SJCRH30 (cell line): ENCODE measurements around the gene ERICH6. TPM values are rescaled to one million over a fixed set of nuclear protein-coding genes. Genes with fewer than 3 reads are reported as not detected.

ENCODE experiments used
- DNase-seq, 2 experiments: peaks; one replicate each; pipeline ENCODE4 v3.0.0-alpha.2; 2015 to 2020
- H3K27ac ChIP-seq: fragments of 250-450 bp; sonication (Bioruptor Pico); 2 replicates; pipeline ENCODE4 v1.5.1; 2020; ENCODE audit warnings: mild to moderate bottlenecking, moderate library complexity
- H3K27me3 ChIP-seq: fragments of 250-450 bp; sonication (Bioruptor Pico); 2 replicates; pipeline ENCODE4 v1.5.1; 2020; ENCODE audit warnings: mild to moderate bottlenecking, moderate library complexity
- H3K36me3 ChIP-seq: fragments of 250-450 bp; sonication (Bioruptor Pico); 2 replicates; pipeline ENCODE4 v1.5.1; 2020; ENCODE audit warnings: mild to moderate bottlenecking, moderate library complexity
- H3K4me1 ChIP-seq: fragments of 250-450 bp; sonication (Bioruptor Pico); 2 replicates; pipeline ENCODE4 v1.5.1; 2020; ENCODE audit warnings: mild to moderate bottlenecking, moderate library complexity
- H3K4me3 ChIP-seq: fragments of 250-450 bp; sonication (Bioruptor Pico); 2 replicates; pipeline ENCODE4 v1.5.1; 2020; ENCODE audit warnings: mild to moderate bottlenecking, moderate library complexity
- H3K9me3 ChIP-seq: fragments of 250-450 bp; sonication (Bioruptor Pico); replicated peaks from 2 replicates; pipeline ENCODE4 v1.5.1; 2020; ENCODE audit warnings: mild to moderate bottlenecking, moderate library complexity
- total RNA-seq: library from RNA; depleted of rRNA; stranded (reverse); fragments of >200 nt; shearing (Covaris generic); gene quantifications from 2 replicates; pipeline ENCODE4 v1.2.3, GENCODE V29; 2014; rRNA removed

Gene ERICH6
- total RNA-seq, result not detected in 2 replicates

DNA sequence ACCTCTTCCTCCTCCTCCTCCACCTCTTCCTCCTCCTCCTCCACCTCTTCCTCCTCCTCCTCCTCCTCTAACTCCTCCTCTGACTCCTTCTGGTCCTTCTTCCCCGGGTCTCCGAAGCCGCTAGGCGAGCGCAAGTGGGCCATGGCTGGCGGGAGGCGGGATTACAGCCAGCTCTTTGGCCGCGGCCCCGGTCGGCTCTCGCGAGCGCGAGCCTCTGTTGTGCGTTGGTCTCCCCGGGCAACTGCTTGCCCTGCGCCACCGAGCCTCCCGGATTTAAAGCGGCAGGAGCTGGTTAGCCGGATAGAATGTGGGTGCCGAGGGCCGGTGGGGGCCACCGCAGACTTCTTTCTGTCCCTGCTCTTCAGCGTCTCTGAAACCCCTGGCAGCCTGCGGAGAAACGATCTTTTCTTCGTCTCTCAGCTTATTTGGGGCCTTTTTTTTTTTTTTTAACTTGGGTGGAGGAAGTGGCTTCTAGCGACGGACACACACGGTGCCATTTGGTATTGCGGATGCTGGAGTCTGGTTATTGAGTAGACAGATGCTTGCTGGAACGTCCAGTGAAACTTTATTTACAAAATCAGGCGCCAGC, at the start of gene ERICH6:
Gene ERICH6, minus strand, starts transcription at position 165 of the 589 bp plus-strand sequence. Its CDS starts 22 bp downstream, at position 143.
- Histone ChIP-seq H3K9me3 (no peaks in the 10 kb centered on the region), H3K27me3 (no peaks in the 10 kb centered on the region), H3K4me3 (peak within 1 kb of the TSS; percentile 62), H3K27ac (no peak within 1 kb of the TSS; the same call in 1 of the 2 replicates), H3K36me3 (no peaks in the 10 kb centered on the region), H3K4me1 (no peaks in the 10 kb centered on the region)
- peak; percentile 85 to 87 for DNase-seq

DNA sequence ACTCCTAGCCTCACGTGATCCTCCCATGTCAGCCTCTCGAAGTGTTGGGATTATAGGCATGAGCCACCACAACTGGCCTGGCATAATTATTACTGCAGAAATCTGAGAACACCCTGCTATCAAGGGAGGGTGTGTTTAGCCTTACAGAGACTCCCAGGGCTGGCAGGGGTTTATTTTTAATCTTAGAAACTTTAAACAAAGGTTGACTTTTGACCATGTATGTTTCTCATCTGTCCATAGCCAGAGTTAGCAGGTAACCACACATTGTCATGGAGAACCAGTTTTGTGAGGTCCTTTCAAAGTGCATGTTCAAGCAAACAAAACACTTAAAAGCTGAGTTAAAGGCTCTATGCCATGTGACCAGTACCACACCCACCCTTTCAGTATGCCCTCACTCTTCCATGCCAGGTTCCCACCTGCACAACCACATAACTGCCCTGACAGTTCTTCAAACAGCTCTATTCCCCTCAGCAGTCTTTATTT, 48.1 kb upstream of the ERICH6 start:
- peaks cover 5% of the 10 kb centered on the region; the same call in 1 of the 2 replicates for H3K36me3 ChIP-seq
- H3K9me3 ChIP-seq, result no peaks in the 10 kb centered on the region
- H3K27ac ChIP-seq, result no peak overlapping the region
- DNase-seq, result no peak
- H3K4me1 ChIP-seq, result no peaks in the 10 kb centered on the region
- H3K27me3 ChIP-seq, result no peaks in the 10 kb centered on the region
- no peak overlapping the region for H3K4me3 ChIP-seq

DNA sequence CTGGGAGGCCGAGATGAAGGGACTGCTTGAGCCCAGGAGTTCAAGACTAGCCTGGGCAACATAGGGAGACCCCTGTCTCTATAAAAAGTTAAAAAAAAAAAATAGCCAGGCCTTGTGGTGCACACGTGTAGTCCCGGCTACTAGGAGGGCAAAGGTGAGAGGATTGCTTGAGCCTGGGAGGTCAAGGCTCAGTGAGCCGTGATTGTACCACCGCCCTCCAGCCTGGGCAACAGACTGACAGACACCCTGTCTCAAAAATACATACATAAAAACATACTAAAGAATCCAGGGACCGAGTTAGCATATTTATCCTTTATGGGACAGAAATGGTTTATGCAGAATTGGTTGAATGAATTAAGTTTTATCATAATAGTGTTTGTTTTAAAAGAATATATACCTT, 45.5 kb upstream of the ERICH6 start:
- DNase-seq, result no peak

DNA sequence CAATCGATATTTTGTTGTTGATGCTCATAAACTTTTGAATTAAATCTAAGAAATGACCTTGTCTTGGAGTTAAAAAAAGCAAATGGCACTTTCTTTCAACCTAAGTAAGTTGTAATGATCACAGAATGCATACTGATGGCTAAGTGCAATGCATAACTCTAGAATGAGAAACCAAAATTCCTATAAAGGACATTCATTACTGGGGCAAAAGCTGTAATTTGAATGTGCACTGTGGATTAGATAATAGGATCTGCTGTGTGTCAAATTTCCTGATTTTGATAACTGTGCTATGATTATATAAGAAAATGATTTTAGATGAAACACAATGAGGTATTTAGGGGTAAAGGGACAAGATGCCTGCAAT, 44.9 kb upstream of the ERICH6 start:
- no peak for DNase-seq
- H3K4me1 ChIP-seq, result no peaks in the 10 kb centered on the region
- no peak overlapping the region for H3K27ac ChIP-seq
- no peaks in the 10 kb centered on the region for H3K9me3 ChIP-seq
- H3K4me3 ChIP-seq, result no peak overlapping the region
- H3K36me3 ChIP-seq, result no peaks in the 10 kb centered on the region; the same call in 1 of the 2 replicates
- H3K27me3 ChIP-seq, result no peaks in the 10 kb centered on the region

More for the DNA sequence above, 45.5 kb upstream of the ERICH6 start:
- Histone ChIP-seq H3K27ac (no peak overlapping the region), H3K4me3 (no peak overlapping the region), H3K36me3 (no peaks in the 10 kb centered on the region; the same call in 1 of the 2 replicates), H3K4me1 (no peaks in the 10 kb centered on the region), H3K9me3 (no peaks in the 10 kb centered on the region), H3K27me3 (no peaks in the 10 kb centered on the region)

DNA sequence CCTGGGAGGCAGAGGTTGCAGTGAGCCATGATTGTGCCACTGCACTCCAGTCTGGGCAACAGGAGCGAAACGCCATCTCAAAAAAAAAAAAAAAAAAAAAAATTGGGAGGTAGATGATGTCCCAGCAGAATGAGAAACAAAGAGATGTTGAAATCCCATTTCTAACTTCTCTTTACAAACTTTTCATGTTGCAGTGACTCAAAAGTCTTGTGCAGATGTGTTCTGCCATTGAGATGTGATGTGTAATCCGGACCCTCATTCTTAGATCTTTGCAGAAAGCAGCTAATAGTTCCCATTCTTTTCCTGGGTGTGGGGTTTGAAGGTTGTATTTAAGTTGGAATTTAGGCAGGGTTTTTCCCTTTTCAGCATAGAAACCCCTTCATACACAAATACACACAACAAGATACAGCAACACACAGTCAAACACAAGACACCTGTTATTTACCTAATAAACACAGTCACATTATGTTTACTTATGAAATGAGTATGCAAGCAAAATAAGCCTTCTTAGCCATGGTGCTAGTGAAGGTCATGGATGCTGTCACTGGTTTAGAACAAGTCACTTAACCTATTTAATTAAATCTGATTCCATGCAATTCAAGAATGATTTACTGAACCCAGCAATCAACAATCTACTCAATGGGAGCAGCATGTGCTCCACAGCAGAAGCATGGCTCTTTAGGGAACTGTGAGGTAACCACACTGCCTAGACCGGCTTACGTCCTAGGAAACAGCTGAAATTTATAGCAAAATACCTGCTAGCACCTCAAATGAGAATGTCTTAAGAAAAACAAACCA, 44.4 kb upstream of the ERICH6 start:
- Histone ChIP-seq H3K27me3 (no peaks in the 10 kb centered on the region), H3K9me3 (no peaks in the 10 kb centered on the region), H3K27ac (no peak overlapping the region), H3K4me3 (no peak overlapping the region), H3K4me1 (no peaks in the 10 kb centered on the region), H3K36me3 (no peaks in the 10 kb centered on the region; the same call in 1 of the 2 replicates)
- no peak for DNase-seq

DNA sequence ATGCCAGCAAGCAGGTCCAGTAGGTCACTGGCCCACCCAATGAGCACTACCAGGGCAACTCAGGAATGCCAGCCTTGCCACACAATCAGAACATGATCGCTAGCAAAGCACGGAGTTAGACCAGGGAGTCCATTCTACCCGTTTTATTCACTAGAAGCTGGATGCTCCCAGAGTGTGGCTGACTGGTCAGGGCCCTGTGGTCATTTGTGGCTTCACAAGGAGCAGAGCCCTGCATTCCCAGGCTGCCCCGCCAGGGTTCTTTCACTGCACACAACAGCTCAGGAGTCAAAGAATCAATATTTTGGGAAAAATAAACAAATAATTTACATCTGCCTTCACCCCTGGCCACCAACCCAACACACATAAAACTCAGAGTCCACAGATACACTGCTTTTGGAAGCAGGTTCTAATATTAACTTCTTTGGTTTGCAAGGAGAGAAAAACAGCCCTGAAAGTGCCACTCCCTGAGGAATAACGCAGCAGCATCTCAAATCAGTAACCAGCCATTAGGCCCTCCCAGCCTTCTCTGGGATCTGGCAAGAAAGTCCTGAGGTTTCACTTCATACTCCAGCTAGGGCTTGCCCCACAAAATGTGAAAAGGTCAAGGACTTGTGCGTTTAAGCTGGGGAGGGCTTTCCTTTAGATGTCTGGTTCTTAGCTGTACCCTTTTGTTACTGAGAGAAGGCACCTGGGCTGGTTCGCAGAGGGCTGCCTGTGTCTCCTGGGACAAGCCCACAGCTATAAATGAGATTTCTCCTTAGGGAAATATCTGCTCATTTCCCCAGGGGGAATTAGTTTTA, 43.3 kb upstream of the ERICH6 start:
- no peaks in the 10 kb centered on the region for H3K27me3 ChIP-seq
- no peak overlapping the region for H3K4me3 ChIP-seq
- no peaks in the 10 kb centered on the region for H3K4me1 ChIP-seq
- no peaks in the 10 kb centered on the region; the same call in 1 of the 2 replicates for H3K36me3 ChIP-seq
- H3K27ac ChIP-seq, result no peak overlapping the region
- no peaks in the 10 kb centered on the region for H3K9me3 ChIP-seq
- DNase-seq, result no peak

DNA sequence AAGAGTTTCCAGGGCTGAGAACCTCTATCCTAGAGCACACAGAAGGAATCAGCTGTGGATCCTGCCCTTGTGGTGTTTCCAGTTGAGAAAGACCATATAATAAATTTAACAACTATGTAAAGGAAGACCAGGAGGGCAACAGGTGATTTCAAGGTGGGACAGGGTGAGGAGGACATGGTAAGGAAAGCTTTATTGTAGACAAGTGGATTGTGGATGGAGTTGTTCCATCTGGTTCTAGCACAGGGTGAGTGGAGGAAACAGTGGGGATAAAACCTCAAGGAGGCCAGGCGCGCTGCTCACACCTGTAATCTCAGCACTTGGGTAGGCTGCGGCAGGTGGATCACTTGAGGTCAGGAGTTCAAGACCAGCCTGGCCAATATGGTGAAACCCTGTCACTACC, 42.1 kb upstream of the ERICH6 start:
- Histone ChIP-seq H3K27ac (no peak overlapping the region), H3K4me3 (no peak overlapping the region), H3K9me3 (no peaks in the 10 kb centered on the region), H3K4me1 (no peaks in the 10 kb centered on the region), H3K36me3 (no peaks in the 10 kb centered on the region; the same call in 1 of the 2 replicates), H3K27me3 (no peaks in the 10 kb centered on the region)
- DNase-seq, result no peak

DNA sequence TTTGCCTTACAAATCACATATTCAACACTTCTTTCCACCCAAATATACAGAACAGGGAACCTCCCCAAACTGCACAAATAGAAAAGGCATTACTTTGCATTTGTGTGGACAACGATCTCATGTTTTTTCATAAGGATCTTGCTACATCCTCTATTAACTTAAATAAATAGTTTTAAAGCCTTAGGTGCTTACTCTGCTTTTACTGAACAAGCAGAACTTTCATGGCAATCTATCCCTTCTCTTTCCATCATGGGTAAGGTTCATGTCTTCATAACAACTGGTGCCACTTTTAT, 41.1 kb upstream of the ERICH6 start:
- Histone ChIP-seq H3K4me1 (no peaks in the 10 kb centered on the region), H3K36me3 (no peaks in the 10 kb centered on the region; the same call in 1 of the 2 replicates), H3K4me3 (no peak overlapping the region), H3K27me3 (no peaks in the 10 kb centered on the region), H3K9me3 (no peaks in the 10 kb centered on the region), H3K27ac (no peak overlapping the region)
- DNase-seq, result no peak

DNA sequence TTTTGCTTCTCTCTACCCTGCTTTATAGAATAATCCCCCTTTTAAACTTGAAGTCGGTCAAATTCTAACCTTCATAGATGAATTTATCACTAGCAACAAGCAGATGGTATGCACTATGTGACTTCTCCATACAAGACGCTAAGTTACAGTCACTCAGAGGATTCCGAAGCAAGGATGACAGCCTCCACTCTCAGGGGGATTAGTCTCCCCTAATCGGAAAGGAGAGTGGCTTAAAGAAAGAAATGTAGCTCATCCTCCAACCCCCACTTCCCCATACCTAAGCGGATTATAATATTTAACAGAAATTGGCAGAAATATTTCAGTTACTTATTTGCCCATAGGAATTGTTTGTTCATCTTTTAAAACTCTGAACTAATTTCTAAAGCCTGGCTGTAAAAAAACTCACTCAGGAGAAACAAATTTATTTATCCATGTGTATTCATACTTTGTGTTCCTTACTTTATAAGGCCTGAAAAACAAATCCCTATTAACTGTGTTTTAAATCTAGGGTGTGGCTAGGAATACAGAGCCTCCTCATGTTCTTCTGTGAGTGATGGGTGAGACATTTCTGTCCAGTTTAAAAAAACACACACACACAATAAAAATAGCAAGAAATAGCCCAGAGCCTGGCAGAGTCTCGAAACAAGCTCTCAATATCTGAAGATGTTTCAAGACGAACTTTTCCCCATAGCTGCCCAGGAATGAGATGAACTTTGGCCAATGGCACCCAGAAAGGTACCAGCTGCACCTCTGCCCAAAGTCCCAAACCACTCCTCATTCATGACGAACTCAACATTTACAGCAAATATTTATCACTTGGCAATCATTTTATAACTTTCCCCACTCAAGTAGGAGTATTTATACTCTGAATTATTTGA, 40.6 kb upstream of the ERICH6 start:
- no peaks in the 10 kb centered on the region for H3K27me3 ChIP-seq
- H3K9me3 ChIP-seq, result no peaks in the 10 kb centered on the region
- no peak overlapping the region for H3K27ac ChIP-seq
- no peaks in the 10 kb centered on the region; the same call in 1 of the 2 replicates for H3K36me3 ChIP-seq
- DNase-seq, result no peak
- no peak overlapping the region for H3K4me3 ChIP-seq
- H3K4me1 ChIP-seq, result no peaks in the 10 kb centered on the region

DNA sequence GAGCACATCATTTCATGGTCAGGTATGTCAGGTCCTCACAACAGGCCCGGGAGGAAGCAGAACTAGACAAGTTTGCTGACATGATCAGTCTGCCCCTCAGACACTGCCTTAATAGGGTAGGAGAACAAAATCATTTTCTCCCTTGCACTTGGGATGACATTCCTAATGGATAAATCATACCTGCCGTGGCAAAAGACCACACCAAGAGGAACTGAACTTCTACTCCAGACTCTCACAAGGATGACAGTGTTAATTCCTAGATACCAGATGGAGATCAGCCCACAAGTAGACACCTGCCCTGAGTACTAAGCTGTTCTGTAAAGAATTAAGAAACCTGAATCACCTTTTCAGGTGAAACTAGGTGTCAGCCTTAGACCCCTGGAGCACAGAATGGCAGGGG, 39.8 kb upstream of the ERICH6 start:
- Histone ChIP-seq H3K4me1 (no peaks in the 10 kb centered on the region), H3K27me3 (no peaks in the 10 kb centered on the region), H3K4me3 (no peak overlapping the region), H3K27ac (no peak overlapping the region), H3K36me3 (no peaks in the 10 kb centered on the region; the same call in 1 of the 2 replicates), H3K9me3 (no peaks in the 10 kb centered on the region)
- no peak for DNase-seq

DNA sequence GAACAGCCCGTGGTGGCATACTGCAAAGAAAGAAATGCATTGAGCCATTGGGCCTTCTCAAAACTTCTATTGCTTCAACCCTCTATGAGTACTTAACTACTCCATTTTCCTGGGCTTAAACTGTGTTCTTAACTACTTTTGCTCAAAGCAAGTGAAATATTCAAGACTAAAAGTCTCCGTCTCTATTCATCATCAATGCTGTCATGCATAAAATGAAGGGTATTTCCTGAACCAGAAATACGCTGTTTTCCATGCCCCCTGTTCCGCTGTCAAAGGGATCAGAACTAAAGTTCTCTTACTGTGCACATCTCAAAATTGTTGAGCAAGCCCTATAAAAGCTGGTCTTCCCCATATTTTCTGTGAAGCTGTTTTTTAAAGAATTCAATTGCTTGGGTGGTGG, 39.0 kb upstream of the ERICH6 start:
- H3K4me3 ChIP-seq, result no peak overlapping the region
- no peaks in the 10 kb centered on the region; the same call in 1 of the 2 replicates for H3K36me3 ChIP-seq
- no peaks in the 10 kb centered on the region for H3K4me1 ChIP-seq
- H3K9me3 ChIP-seq, result no peaks in the 10 kb centered on the region
- H3K27me3 ChIP-seq, result no peaks in the 10 kb centered on the region
- no peak overlapping the region for H3K27ac ChIP-seq
- DNase-seq, result no peak

DNA sequence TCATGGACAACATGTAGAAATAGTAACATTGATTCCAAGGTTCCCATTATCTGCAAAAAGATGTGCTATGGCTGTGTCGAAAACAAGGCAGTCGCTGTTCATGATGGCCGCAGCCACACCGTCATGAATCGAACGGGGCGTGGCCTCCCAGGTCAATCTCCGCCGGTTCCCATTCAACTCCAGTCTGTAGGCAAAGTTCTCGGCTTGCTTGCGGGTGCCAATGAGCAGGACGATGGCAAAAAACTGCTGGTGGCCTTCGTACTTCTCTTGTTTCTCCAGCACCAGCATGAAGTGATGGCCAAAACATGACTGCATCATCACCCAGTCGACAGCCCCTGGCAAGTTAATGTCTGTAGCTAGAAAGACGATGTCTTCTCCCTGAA, 38.4 kb upstream of the ERICH6 start:
- H3K27me3 ChIP-seq, result no peaks in the 10 kb centered on the region
- no peaks in the 10 kb centered on the region; the same call in 1 of the 2 replicates for H3K36me3 ChIP-seq
- H3K4me3 ChIP-seq, result no peak overlapping the region
- DNase-seq, result no peak
- H3K9me3 ChIP-seq, result no peaks in the 10 kb centered on the region
- no peak overlapping the region for H3K27ac ChIP-seq
- no peaks in the 10 kb centered on the region for H3K4me1 ChIP-seq

DNA sequence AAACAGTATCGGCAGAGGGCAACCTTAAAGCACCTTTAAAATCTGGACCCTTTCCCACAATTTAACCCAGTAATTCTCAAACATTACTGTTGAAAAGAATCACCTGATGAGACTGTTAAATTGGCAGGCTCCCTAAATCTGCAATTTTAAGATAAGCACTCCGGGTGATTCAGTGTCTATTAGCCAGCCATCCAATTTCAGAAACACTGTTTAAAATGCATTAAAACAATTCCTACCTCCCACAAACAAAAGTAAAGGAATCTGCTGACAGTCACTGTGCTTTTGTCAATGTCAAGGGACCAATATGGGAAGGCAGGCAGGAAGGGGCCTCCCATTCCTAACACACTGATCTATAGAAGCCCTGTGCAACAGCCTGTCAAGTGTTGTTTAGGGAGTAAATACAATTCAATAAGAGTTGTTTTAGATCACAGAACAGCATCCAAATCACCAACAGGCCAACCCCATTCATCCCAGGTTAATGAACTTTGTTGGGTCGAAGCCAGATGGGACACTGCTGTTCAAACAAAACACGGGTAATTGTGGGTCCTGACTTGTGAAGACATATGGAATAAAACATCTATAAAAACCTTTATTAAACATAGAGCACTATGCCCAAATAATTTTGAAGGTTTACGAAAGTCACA, 37.9 kb upstream of the ERICH6 start:
- no peak for DNase-seq
- Histone ChIP-seq H3K27me3 (no peaks in the 10 kb centered on the region), H3K4me3 (no peak overlapping the region), H3K36me3 (no peaks in the 10 kb centered on the region; the same call in 1 of the 2 replicates), H3K9me3 (no peaks in the 10 kb centered on the region), H3K4me1 (no peaks in the 10 kb centered on the region), H3K27ac (no peak overlapping the region)
